Neutrophil (primary cell): ENCODE measurements around the gene CCDC197.

Experiments
- H3K27ac ChIP-seq: fragments of 200-600 bp; sonication (generic); 2 replicates; pipeline ENCODE4 v1.5.1; 2016; ENCODE audit warnings: mild to moderate bottlenecking, moderate library complexity
- H3K27me3 ChIP-seq: fragments of 200-600 bp; sonication (generic); 2 replicates; pipeline ENCODE4 v1.6.0; 2016; ENCODE audit warnings: mild to moderate bottlenecking
- H3K36me3 ChIP-seq: fragments of 200-600 bp; sonication (generic); 2 replicates; pipeline ENCODE4 v1.5.1; 2017
- H3K4me1 ChIP-seq, 2 experiments: fragments of 200-600 bp in 1 of 2; sonication (generic) in 1 of 2; 1 replicate in 1 of 2; 2 replicates in 1 of 2; pipeline versions ENCODE4 v1.5.1 to v1.6.1; 2013 to 2016; ENCODE audit warnings: low read depth in 1 of 2, low read length in 1 of 2, mild to moderate bottlenecking in 1 of 2, moderate library complexity in 1 of 2; ENCODE audit not compliant: control insufficient read depth in 1 of 2, insufficient read depth in 1 of 2
- H3K4me3 ChIP-seq, 2 experiments: fragments of 200-600 bp in 1 of 2; sonication (generic) in 1 of 2; 1 replicate in 1 of 2; 2 replicates in 1 of 2; pipeline ENCODE4 v1.5.1; 2013 to 2016; ENCODE audit warnings: low read depth in 1 of 2, low read length in 1 of 2, mild to moderate bottlenecking in 1 of 2, moderate library complexity in 1 of 2
- H3K9me3 ChIP-seq: fragments of 200-600 bp; sonication (generic); 2 replicates; pipeline ENCODE4 v1.5.1; 2016
- CTCF ChIP-seq: fragments of 200-600 bp; sonication (generic); IDR thresholded peaks from 2 replicates; pipeline ENCODE4 v1.5.1; 2016; ENCODE audit warnings: antibody characterized with exemption

Gene CCDC197

GRCh38 chr14:94029671-94030203 is 32.6 kb downstream of the CCDC197 start:
- H3K9me3 ChIP-seq, result no peaks in the 10 kb centered on the region
- no peak overlapping the region for H3K27ac ChIP-seq
- no peak for TF ChIP-seq CTCF
- H3K27me3 ChIP-seq, result no peaks in the 10 kb centered on the region
- no peak overlapping the region for H3K4me3 ChIP-seq
- no peaks in the 10 kb centered on the region for H3K36me3 ChIP-seq
- peaks cover 18 to 29% of the 10 kb centered on the region in 2 experiments for H3K4me1 ChIP-seq

GRCh38 chr14:94030571-94030970 is 33.5 kb downstream of the CCDC197 start:
- TF ChIP-seq CTCF, result no peak
- H3K27ac ChIP-seq, result no peak overlapping the region
- H3K36me3 ChIP-seq, result no peaks in the 10 kb centered on the region
- H3K9me3 ChIP-seq, result no peaks in the 10 kb centered on the region
- H3K4me1 ChIP-seq, result peaks cover 18 to 28% of the 10 kb centered on the region in 2 experiments
- H3K27me3 ChIP-seq, result no peaks in the 10 kb centered on the region
- H3K4me3 ChIP-seq, result no peak overlapping the region

- no peaks in the 10 kb centered on the region for H3K36me3 ChIP-seq
These were observed 34.2 kb downstream of the CCDC197 start for GRCh38 chr14:94031161-94031882.

GRCh38 chr14:94031883-94032279 is 34.8 kb downstream of the CCDC197 start:
- no peak for TF ChIP-seq CTCF
- Histone ChIP-seq H3K27ac (no peak overlapping the region), H3K36me3 (no peaks in the 10 kb centered on the region), H3K4me3 (no peak overlapping the region), H3K4me1 (peaks cover 14 to 19% of the 10 kb centered on the region in 2 experiments), H3K27me3 (no peaks in the 10 kb centered on the region), H3K9me3 (no peaks in the 10 kb centered on the region)

More at GRCh38 chr14:94031161-94031882, 34.2 kb downstream of the CCDC197 start:
- TF ChIP-seq CTCF, result no peak
- no peak overlapping the region for H3K27ac ChIP-seq
- H3K4me3 ChIP-seq, result no peak overlapping the region
- no peaks in the 10 kb centered on the region for H3K27me3 ChIP-seq
- no peaks in the 10 kb centered on the region for H3K9me3 ChIP-seq
- H3K4me1 ChIP-seq, result peaks cover 14 to 24% of the 10 kb centered on the region in 2 experiments

GRCh38 chr14:94034886-94035285 is 37.8 kb downstream of the CCDC197 start:
- Histone ChIP-seq H3K9me3 (no peaks in the 10 kb centered on the region), H3K4me3 (no peak overlapping the region), H3K36me3 (no peaks in the 10 kb centered on the region), H3K27ac (no peak overlapping the region), H3K4me1 (no peaks in the 10 kb centered on the region), H3K27me3 (no peaks in the 10 kb centered on the region)
- no peak for TF ChIP-seq CTCF
